CD4-positive, alpha-beta memory T cell (primary cell): ENCODE data around the gene TNS1. TPM values are rescaled to one million over a fixed set of nuclear protein-coding genes. Genes with fewer than 3 reads are reported as not detected.

Source experiments
- CTCF ChIA-PET: fragments of 350-600 bp; sonication (Branson Sonifier 250); formaldehyde crosslinking; loops from one replicate; lab custom pipeline; 2021; ENCODE audit warnings: inconsistent platforms; ENCODE audit not compliant: partially characterized antibody; lab: Charles Lee
- POLR2A ChIA-PET: fragments of 350-600 bp; sonication (Branson Sonifier 250); formaldehyde crosslinking; loops from one replicate; lab custom pipeline; 2021; ENCODE audit not compliant: partially characterized antibody; lab: Charles Lee
- DNase-seq, 5 donors: peaks; one replicate each; pipeline versions ENCODE4 v3.0.0 to v3.0.0-alpha.2; 2020 to 2022; ENCODE audit warnings: mixed read lengths in 1 of 5
- H3K27ac ChIP-seq: one replicate; pipeline ENCODE4 v1.7.0; 2013; ENCODE audit warnings: low read depth, low read length
- H3K27me3 ChIP-seq: 2 replicates; pipeline ENCODE4 v1.7.0; 2013; ENCODE audit warnings: mild to moderate bottlenecking, low read length, moderate library complexity; ENCODE audit not compliant: insufficient read depth
- H3K36me3 ChIP-seq: 2 replicates; pipeline ENCODE4 v1.7.0; 2013; ENCODE audit warnings: mild to moderate bottlenecking, low read length, moderate library complexity; ENCODE audit not compliant: insufficient read depth
- H3K4me1 ChIP-seq: 2 replicates; pipeline ENCODE4 v1.7.0; 2013; ENCODE audit warnings: mild to moderate bottlenecking, low read length, moderate library complexity; ENCODE audit not compliant: insufficient read depth
- H3K4me3 ChIP-seq, 2 donors: one replicate each; pipeline ENCODE4 v1.7.0; 2013; ENCODE audit warnings: low read length in 2 of 2, mild to moderate bottlenecking in 1 of 2
- H3K9me3 ChIP-seq, 2 donors: one replicate each; pipeline ENCODE4 v1.7.0; 2013; ENCODE audit warnings: low read length in 2 of 2, control low read depth in 1 of 2; ENCODE audit not compliant: control insufficient read depth in 1 of 2
- H3K27ac Mint-ChIP-seq, 7 donors: one replicate each; pipeline ENCODE4 v1.8.0; 2020 to 2021; ENCODE audit warnings: mixed read lengths in 7 of 7, mild to moderate bottlenecking in 6 of 7, inconsistent platforms in 3 of 7, moderate library complexity in 3 of 7
- H3K27me3 Mint-ChIP-seq, 2 donors: one replicate each; pipeline ENCODE4 v1.8.0; 2020 to 2021; ENCODE audit warnings: mixed read lengths in 2 of 2
- H3K36me3 Mint-ChIP-seq, 2 donors: one replicate each; pipeline ENCODE4 v1.8.0; 2020 to 2021; ENCODE audit warnings: mixed read lengths in 2 of 2, inconsistent platforms in 1 of 2, mild to moderate bottlenecking in 1 of 2
- H3K4me1 Mint-ChIP-seq, 4 donors: one replicate each; pipeline ENCODE4 v1.8.0; 2020 to 2021; ENCODE audit warnings: mixed read lengths in 4 of 4, mild to moderate bottlenecking in 1 of 4
- H3K4me3 Mint-ChIP-seq, 8 donors: one replicate each; pipeline ENCODE4 v1.8.0; 2020 to 2021; ENCODE audit warnings: mixed read lengths in 8 of 8, mild to moderate bottlenecking in 7 of 8, moderate library complexity in 6 of 8, inconsistent platforms in 3 of 8
- H3K9me3 Mint-ChIP-seq, 8 donors: one replicate each; pipeline ENCODE4 v1.8.0; 2020 to 2021; ENCODE audit warnings: mixed read lengths in 8 of 8, mild to moderate bottlenecking in 5 of 8, inconsistent platforms in 3 of 8, moderate library complexity in 1 of 8
- intact Hi-C: fragments of 100-400 bp; cut with micrococcal nuclease; formaldehyde crosslinking; loops from one replicate; pipeline ENCODE4 v1.15.1; 2023
- polyA plus RNA-seq, 2 donors: library from polyadenylated mRNA; unstranded; fragments of 300-500 nt; fragmentation: Illumina TruSeq; gene quantifications; one replicate each; pipeline ENCODE4 v1.2.3, GENCODE V29; 2021
- total RNA-seq, 2 experiments: library from RNA; stranded (reverse); gene quantifications; one replicate each; pipeline ENCODE4 v1.2.3, GENCODE V29; 2021

The TNS1 gene
- total and polyA plus RNA-seq, 4 experiments from 2014 or later, result 0.78 to 1.2 TPM; not detected in 2

DNA sequence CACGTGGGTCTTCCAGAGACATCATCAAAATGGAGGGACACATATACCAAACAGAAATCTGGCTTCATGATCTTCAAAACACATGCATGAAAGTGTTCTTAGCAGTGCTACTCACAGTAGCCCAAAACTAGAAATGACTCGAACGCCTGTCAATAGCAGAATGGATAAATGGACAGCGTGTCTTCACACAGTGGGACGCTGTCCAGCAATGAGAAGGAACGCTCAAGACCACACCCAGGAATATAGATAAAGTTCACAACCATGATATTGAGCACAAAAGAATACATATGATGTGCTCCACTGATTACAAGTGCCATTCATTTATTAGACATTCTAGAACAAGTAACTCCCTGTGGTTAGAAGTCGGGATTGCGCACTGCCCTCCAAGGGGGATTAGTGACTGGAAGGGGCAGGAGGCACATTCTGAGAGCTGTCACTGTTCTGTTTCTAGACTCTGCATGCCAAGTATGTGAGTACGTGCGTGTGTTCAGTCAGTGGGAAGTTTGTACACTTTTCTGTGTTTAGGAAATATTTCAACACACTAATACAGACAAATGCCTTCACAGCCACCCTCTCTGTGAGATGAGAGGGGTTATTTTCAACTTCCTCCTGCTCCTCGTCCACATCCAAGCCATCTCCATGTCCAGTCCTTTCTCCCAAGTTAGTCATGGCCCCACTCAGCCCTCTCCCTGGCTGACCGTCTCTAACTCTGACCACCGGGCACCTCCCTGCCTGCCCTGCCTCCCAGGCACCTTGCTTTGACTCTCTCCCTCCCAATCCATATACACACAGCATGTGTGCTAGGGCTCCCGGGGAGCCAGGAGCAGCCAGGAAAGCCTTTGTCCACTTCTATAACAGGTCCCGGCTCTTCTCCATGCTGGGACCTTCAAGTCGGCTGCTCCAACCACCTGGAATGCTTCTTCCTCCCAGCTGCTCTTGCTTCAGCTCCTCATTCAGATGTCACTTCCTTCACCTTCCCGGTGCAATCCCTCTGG lies 26.9 kb upstream of the TNS1 start:
- Mint-ChIP-seq H3K4me3 (no peak overlapping the region), H3K4me1 (peaks cover 2 to 8% (median 3%) of the 10 kb centered on the region in 4 donors), H3K27me3 (no peaks in the 10 kb centered on the region), H3K36me3 (no peaks in the 10 kb centered on the region), H3K27ac (no peak overlapping the region), H3K9me3 (no peaks in the 10 kb centered on the region)
- Histone ChIP-seq H3K27me3 (no peaks in the 10 kb centered on the region), H3K9me3 (no peaks in the 10 kb centered on the region), H3K27ac (no peak overlapping the region), H3K36me3 (no peaks in the 10 kb centered on the region), H3K4me1 (peaks cover 7% of the 10 kb centered on the region), H3K4me3 (no peak overlapping the region)
- DNase-seq, result no peak
- intact Hi-C loops, result loop anchor here (5.0 kb wide), 1 partner anchor 142 kb away; no protein-coding TSS in a partner anchor
- ChIA-PET CTCF (no interaction called here), POLR2A (no interaction called here)

DNA sequence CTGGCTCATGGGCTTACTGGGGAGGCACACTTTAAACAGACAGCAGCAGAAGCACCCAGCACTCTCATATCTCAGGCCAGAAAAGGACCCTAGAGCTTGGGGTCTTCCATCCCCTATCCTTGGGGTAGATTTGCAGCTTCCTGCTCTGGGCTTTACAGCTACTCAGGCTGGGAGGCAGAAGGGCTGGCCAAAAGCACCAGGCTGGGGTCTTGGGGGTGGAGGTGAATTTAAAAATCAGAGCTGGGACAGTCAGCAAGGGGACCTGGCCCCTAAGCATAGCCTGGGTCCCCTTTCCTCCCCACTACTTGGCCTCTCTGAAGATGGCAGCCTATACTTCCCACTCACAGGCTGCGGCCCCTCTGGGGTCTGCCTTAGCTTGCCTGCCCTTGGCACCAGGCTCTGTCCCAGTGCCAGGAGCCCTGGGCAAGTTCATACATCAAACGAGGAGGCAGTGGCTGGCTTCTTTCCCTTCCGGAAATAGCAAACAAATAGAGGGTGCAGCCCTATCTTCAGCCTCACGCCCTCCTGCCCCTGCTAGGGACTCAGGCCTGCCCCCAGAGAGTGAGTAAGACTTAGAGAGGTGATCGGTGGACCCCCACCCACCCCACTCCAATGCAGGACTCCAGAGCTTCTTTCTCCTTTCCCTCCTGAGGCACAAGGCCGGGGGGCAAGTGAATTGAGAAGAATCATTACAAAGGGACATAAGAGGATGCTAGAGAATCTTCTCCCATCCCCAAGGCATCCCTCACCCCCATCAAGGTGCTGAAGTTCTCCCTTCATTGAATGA lies 26.0 kb upstream of the TNS1 start:
- no peaks in the 10 kb centered on the region for H3K36me3 ChIP-seq
- H3K4me3 ChIP-seq, result no peak overlapping the region
- no peak overlapping the region for H3K4me3 Mint-ChIP-seq
- no peak for DNase-seq
- H3K27me3 ChIP-seq, result no peaks in the 10 kb centered on the region
- H3K4me1 ChIP-seq, result no peaks in the 10 kb centered on the region
- no peaks in the 10 kb centered on the region for H3K4me1 Mint-ChIP-seq
- H3K9me3 Mint-ChIP-seq, result no peaks in the 10 kb centered on the region
- no peak overlapping the region for H3K27ac Mint-ChIP-seq
- no peaks in the 10 kb centered on the region for H3K27me3 Mint-ChIP-seq
- H3K36me3 Mint-ChIP-seq, result no peaks in the 10 kb centered on the region
- no peak overlapping the region for H3K27ac ChIP-seq
- H3K9me3 ChIP-seq, result no peaks in the 10 kb centered on the region
- ChIA-PET POLR2A (no interaction called here), CTCF (no interaction called here)
- intact Hi-C loops, result no loop called here

DNA sequence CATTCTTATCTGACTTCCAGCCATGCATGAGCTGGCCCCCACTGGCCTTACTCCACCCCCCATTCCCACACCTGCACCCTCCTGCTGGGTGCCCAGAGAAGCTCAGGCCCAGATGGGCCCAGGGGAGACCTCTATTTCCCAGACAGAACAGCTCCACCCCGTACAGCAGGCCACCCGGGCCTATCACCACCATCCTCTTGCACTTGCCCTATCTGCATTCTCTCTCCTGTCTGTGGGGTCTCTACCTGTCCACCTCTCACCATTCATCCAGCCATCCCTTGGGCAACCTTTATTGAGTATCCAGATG lies 25.3 kb upstream of the TNS1 start:
- no peaks in the 10 kb centered on the region for H3K36me3 Mint-ChIP-seq
- POLR2A ChIA-PET, result no interaction called here
- DNase-seq, result no peak
- Histone ChIP-seq H3K9me3 (no peaks in the 10 kb centered on the region), H3K36me3 (no peaks in the 10 kb centered on the region), H3K27ac (no peak overlapping the region), H3K4me1 (no peaks in the 10 kb centered on the region), H3K4me3 (no peak overlapping the region), H3K27me3 (no peaks in the 10 kb centered on the region)
- no peaks in the 10 kb centered on the region for H3K27me3 Mint-ChIP-seq
- intact Hi-C loops, result no loop called here
- CTCF ChIA-PET, result no interaction called here
- H3K4me1 Mint-ChIP-seq, result no peaks in the 10 kb centered on the region
- no peaks in the 10 kb centered on the region for H3K9me3 Mint-ChIP-seq
- H3K27ac Mint-ChIP-seq, result peak overlapping the region in 2 of 7 donors; percentile 66 to 85
- H3K4me3 Mint-ChIP-seq, result no peak overlapping the region

DNA sequence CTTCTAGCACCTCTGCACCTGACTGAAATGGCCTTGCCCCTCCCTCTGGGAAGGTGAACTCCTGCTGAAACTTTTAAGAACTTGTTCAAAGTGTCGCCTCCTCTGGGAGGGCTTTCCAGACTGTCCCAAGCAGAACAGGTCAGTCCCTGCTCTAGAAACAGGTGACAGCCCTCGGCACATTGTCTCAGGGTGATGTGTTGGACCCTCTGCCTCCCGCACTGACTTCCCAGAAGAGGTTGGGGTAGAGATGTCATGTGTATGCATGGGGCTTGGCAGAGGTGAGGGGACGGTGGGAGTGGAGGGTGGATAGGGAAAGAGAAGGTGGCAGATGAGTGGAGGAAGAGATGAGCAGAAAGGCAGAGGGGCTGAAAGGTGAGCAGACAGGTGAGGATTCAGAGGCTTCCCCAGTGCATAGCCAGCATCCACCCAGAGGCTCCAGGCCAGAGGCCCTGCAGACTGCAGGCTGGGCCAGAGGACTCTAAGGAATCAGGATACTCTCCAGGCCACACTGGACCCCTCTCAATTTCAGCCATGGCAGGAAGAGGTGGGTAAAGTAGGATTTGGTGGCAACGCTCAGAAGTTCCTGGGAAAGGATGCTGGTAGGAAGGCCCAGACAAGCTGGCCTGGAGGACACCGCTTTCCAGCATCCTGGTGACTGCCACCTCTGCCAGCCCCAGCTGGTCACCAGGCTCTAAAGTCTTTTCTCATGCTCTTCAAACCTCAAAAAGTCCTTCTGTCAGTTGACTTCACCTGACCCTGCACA lies 24.8 kb upstream of the TNS1 start:
- ChIA-PET CTCF (no interaction called here), POLR2A (no interaction called here)
- H3K9me3 Mint-ChIP-seq, result no peaks in the 10 kb centered on the region
- Histone ChIP-seq H3K27me3 (no peaks in the 10 kb centered on the region), H3K9me3 (no peaks in the 10 kb centered on the region), H3K4me1 (no peaks in the 10 kb centered on the region), H3K4me3 (no peak overlapping the region), H3K27ac (no peak overlapping the region), H3K36me3 (no peaks in the 10 kb centered on the region)
- intact Hi-C loops, result no loop called here
- H3K27me3 Mint-ChIP-seq, result no peaks in the 10 kb centered on the region
- H3K27ac Mint-ChIP-seq, result peak overlapping the region in 1 of 7 donors; percentile 85
- H3K4me1 Mint-ChIP-seq, result no peaks in the 10 kb centered on the region
- H3K4me3 Mint-ChIP-seq, result no peak overlapping the region
- DNase-seq, result no peak
- no peaks in the 10 kb centered on the region for H3K36me3 Mint-ChIP-seq

DNA sequence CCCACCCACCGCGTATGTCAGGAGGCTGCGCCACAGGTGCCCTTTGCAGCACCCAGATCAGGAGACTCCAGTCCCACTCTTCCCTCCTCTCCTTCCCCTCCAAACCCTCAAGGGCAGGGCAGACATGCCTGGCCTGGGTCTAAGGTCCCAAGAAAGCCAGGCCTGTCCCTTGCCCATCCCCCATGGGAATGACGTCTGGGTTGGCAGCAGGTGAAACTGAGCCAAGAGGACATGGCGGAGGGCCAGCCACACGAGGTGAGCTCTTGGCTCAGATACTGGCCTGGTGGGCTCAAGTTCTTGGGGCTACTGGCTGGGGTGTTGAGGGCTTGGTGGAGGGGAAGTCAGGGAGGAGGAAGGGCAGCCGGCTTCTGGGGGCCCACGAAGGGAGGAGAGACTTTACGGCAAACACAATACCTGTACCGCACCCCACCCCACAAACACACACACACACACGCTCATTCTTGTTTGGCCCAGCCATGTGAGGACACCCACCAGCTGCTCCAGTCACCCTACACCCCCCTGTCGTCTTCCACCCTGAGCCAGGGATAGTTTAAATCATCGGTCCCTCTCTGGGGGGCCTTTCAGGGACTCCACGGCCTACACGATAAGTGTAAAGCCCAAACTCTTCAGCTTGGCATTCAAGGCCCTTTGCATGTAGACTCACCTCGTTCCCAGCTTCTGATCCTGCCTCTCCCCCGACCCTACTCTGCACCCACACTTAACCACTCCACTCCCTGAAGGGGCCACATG lies 24.1 kb upstream of the TNS1 start:
- DNase-seq, result no peak
- Mint-ChIP-seq H3K36me3 (no peaks in the 10 kb centered on the region), H3K9me3 (no peaks in the 10 kb centered on the region), H3K4me3 (no peak overlapping the region), H3K27me3 (no peaks in the 10 kb centered on the region), H3K4me1 (no peaks in the 10 kb centered on the region), H3K27ac (no peak overlapping the region)
- Histone ChIP-seq H3K27me3 (no peaks in the 10 kb centered on the region), H3K9me3 (no peaks in the 10 kb centered on the region), H3K4me1 (no peaks in the 10 kb centered on the region), H3K27ac (no peak overlapping the region), H3K4me3 (no peak overlapping the region), H3K36me3 (no peaks in the 10 kb centered on the region)
- ChIA-PET CTCF (no interaction called here), POLR2A (no interaction called here)
- intact Hi-C loops, result no loop called here

DNA sequence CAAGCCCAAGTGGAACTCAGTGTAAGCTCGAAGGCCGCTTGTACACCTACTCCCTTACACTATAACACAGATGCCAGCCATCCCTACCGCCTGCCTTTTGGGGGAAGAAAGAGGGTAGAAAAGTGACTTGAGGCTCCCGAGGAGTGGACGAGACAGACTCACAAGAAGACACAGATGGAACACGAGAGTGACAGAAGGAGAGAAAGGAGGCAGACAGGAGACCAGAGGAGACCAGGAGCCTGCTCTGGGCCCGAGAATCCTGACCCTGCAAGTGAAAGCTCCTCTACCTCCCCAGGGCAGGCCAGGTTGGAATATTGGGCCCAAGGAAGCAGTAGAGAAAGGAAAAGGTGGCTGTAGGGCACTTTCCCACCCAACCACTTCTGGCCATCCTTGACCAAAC lies 23.4 kb upstream of the TNS1 start:
- no peaks in the 10 kb centered on the region for H3K27me3 Mint-ChIP-seq
- no peaks in the 10 kb centered on the region for H3K9me3 ChIP-seq
- H3K4me3 Mint-ChIP-seq, result peak overlapping the region in 1 of 8 donors; percentile 12
- no peaks in the 10 kb centered on the region for H3K36me3 ChIP-seq
- H3K36me3 Mint-ChIP-seq, result no peaks in the 10 kb centered on the region
- no peaks in the 10 kb centered on the region for H3K4me1 ChIP-seq
- no peak for DNase-seq
- POLR2A ChIA-PET, result no interaction called here
- CTCF ChIA-PET, result no interaction called here
- H3K4me3 ChIP-seq, result no peak overlapping the region
- no peaks in the 10 kb centered on the region for H3K9me3 Mint-ChIP-seq
- H3K27me3 ChIP-seq, result no peaks in the 10 kb centered on the region
- H3K4me1 Mint-ChIP-seq, result no peaks in the 10 kb centered on the region
- intact Hi-C loops, result no loop called here
- no peak overlapping the region for H3K27ac Mint-ChIP-seq
- H3K27ac ChIP-seq, result no peak overlapping the region
